ENCODE measurements around the gene PTPN3.

Gene PTPN3

GRCh38 chr9:109504689-109505088 lies 6.6 kb upstream of the PTPN3 start:
- no peak for DNase-seq (ENCODE audit: low read depth in 2 of 2)

- DNase-seq (ENCODE audit: low read depth in 2 of 2), result no peak
Measured at GRCh38 chr9:109500421-109500974, 2.4 kb upstream of the PTPN3 start.

GRCh38 chr9:109499631-109500410 lies 1.7 kb upstream of the PTPN3 start:
- no peak for DNase-seq (ENCODE audit: low read depth in 2 of 2)

- no peak for DNase-seq (ENCODE audit: low read depth in 2 of 2)
Measured at GRCh38 chr9:109499093-109499630, 1.1 kb upstream of the PTPN3 start.

- DNase-seq (ENCODE audit: low read depth in 2 of 2), result no peak
Measured at GRCh38 chr9:109497226-109498153, 617 bp downstream of the PTPN3 start.

GRCh38 chr9:109496841-109497225 lies 1.3 kb downstream of the PTPN3 start:
- no peak for DNase-seq (ENCODE audit: low read depth in 2 of 2)

- DNase-seq (ENCODE audit: low read depth in 2 of 2), result no peak
Measured at GRCh38 chr9:109496218-109496617, 1.9 kb downstream of the PTPN3 start.

GRCh38 chr9:109493648-109494047 lies 4.5 kb downstream of the PTPN3 start:
- no peak for DNase-seq (ENCODE audit: low read depth in 2 of 2)

- DNase-seq (ENCODE audit: low read depth in 2 of 2), result no peak
Measured at GRCh38 chr9:109491590-109491989, 6.5 kb downstream of the PTPN3 start.

GRCh38 chr9:109488791-109489492 lies 9.2 kb downstream of the PTPN3 start:
- DNase-seq (ENCODE audit: low read depth in 2 of 2), result no peak

- DNase-seq (ENCODE audit: low read depth in 2 of 2), result no peak
Measured at GRCh38 chr9:109488351-109488750, 9.8 kb downstream of the PTPN3 start.

- DNase-seq (ENCODE audit: low read depth in 2 of 2), result no peak
Measured at GRCh38 chr9:109487247-109487646, 10.9 kb downstream of the PTPN3 start.

- DNase-seq (ENCODE audit: low read depth in 2 of 2), result no peak
Measured at GRCh38 chr9:109483744-109484429, 14.2 kb downstream of the PTPN3 start.

GRCh38 chr9:109482391-109482916 lies 15.7 kb downstream of the PTPN3 start:
- DNase-seq (ENCODE audit: low read depth in 2 of 2), result no peak

GRCh38 chr9:109481856-109482255 lies 16.3 kb downstream of the PTPN3 start:
- DNase-seq (ENCODE audit: low read depth in 2 of 2), result no peak

GRCh38 chr9:109479822-109480221 lies 18.3 kb downstream of the PTPN3 start:
- DNase-seq (ENCODE audit: low read depth in 2 of 2), result no peak

GRCh38 chr9:109478665-109479380 lies 19.3 kb downstream of the PTPN3 start:
- DNase-seq (ENCODE audit: low read depth in 2 of 2), result no peak

GRCh38 chr9:109478051-109478563 lies 20.0 kb downstream of the PTPN3 start:
- no peak for DNase-seq (ENCODE audit: low read depth in 2 of 2)

- no peak for DNase-seq (ENCODE audit: low read depth in 2 of 2)
Measured at GRCh38 chr9:109477258-109478050, 20.7 kb downstream of the PTPN3 start.

Measured in stimulated activated CD4-positive, alpha-beta T cell treated with anti-CD3 and anti-CD28 coated beads, Interleukin-4, amount 100 ng/mL, for 48 hours (primary cell).